GM12864 (cell line): Measurements from ENCODE around the gene THEM4.

Experiments used
- DNase-seq: peaks from one replicate; pipeline ENCODE4 v3.0.0-alpha.2; 2011; ENCODE audit warnings: low read depth
- H3K4me3 ChIP-seq: 2 replicates; pipeline ENCODE4 v1.5.1; 2011; ENCODE audit warnings: mild to moderate bottlenecking, low read depth, low read length, control low read depth
- TF ChIP-seq, protein P1 (sequence below): IDR thresholded peaks from 2 replicates; pipeline ENCODE4 v1.5.1; 2011; ENCODE audit warnings: low read depth, mild to moderate bottlenecking, moderate library complexity, low read length, control low read depth, inconsistent platforms; ENCODE audit errors: missing control alignments

Gene THEM4

DNA sequence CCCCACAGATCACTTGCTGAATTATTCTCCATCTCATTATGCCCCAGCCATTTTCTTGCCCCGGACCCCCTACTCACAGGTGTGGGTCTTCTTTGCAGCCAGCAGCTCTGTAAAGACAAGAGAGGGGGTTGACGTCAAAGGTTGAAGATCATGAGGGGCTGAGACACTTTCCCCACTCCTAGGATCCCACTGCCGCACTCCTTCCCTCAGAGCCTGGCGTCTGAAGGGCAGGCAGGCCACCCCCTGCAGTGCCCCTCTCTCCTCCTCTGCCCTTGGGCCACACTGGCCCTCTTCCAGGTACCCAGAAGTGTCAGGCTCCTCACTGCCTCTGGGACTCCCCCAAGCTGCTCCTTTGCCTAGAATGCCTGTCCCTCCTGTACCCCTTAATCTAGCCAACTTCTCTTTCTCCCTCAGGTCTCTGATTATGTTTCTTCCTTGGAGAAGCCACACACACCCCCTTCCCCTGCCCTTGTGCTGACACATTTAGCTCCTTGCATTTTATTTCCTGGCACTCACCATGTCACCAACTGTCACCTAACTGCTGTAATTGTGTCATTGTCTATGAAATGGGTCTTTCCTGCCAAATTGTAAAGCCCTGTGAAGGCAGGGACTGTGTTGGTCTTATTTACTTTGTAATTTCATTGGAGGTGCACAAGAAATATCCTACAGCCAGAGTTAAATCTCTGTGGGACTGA, 79.8 kb downstream of the THEM4 start:
- TF ChIP-seq, protein P1, sequence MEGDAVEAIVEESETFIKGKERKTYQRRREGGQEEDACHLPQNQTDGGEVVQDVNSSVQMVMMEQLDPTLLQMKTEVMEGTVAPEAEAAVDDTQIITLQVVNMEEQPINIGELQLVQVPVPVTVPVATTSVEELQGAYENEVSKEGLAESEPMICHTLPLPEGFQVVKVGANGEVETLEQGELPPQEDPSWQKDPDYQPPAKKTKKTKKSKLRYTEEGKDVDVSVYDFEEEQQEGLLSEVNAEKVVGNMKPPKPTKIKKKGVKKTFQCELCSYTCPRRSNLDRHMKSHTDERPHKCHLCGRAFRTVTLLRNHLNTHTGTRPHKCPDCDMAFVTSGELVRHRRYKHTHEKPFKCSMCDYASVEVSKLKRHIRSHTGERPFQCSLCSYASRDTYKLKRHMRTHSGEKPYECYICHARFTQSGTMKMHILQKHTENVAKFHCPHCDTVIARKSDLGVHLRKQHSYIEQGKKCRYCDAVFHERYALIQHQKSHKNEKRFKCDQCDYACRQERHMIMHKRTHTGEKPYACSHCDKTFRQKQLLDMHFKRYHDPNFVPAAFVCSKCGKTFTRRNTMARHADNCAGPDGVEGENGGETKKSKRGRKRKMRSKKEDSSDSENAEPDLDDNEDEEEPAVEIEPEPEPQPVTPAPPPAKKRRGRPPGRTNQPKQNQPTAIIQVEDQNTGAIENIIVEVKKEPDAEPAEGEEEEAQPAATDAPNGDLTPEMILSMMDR: no peak
- DNase-seq: no peak
- no peak overlapping the region for H3K4me3 ChIP-seq

DNA sequence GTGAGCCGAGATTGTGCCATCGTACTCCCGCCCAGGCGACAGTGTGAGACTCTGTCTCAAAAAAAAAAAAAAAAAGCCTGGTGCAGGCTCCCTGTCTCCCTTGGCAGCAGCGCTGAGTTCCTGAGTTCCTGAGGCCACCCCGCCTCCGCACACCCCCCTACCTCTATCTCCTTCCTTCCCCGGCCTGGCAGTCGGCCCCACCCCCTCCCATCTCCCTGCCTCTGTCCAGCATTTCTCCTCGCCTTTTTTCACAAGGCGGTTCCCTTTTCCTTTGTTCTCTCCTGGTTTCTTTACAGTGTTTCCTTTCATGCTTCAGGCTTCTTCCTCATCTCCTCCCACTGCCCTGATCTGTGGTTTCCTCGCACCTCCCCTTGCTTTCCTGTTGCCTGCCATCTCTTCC, 80.4 kb downstream of the THEM4 start:
- DNase-seq: no peak

DNA sequence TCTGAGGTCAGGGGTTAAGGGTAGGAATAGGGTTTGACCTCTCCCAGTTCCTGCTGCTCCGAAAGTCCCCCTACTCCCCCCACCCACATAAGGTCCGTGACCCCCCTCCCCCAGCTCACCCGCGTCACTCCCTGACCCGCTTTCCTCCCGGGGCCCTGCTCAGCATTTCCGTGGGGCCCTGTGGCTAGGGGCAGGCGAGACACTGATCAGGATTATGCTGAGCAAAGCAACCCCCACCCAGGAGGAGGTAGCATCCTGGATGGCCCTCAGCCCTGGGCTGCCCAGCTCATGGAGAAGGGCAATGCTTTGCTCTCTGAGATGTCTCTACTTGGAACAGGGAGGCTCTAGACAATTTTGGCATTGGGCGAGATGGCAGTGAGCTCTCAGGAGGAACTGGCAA, 81.5 kb downstream of the THEM4 start:
- no peak overlapping the region for H3K4me3 ChIP-seq
- DNase-seq: no peak
- TF ChIP-seq, protein P1: no peak

More for the DNA sequence above, 80.4 kb downstream of the THEM4 start:
- TF ChIP-seq, protein P1: no peak
- H3K4me3 ChIP-seq: no peak overlapping the region

GRCh38 chr1:151825751-151826660, 83.3 kb downstream of the THEM4 start:
- H3K4me3 ChIP-seq: no peak overlapping the region
- DNase-seq: no peak
- TF ChIP-seq, protein P1: no peak

DNA sequence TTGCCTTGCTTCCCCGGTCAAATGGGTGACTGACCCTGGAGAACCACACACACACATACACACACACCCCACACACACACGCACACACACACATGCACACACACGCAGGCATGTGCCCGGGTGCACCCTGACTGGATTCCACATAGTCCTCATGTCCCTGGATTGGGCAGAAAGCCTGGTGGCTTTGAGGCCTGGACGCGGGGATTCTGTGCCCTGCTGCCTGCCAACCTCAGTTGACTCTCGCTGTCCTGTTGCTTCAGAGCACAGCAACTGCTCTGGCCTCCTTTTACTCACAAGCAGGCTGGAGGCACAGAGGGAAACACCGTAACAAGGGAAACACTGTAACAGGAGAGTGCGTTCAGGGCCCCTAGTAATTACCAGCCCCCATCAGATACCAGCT, 84.1 kb downstream of the THEM4 start:
- no peak for DNase-seq
- TF ChIP-seq, protein P1: no peak

More for the DNA sequence above, 84.1 kb downstream of the THEM4 start:
- no peak overlapping the region for H3K4me3 ChIP-seq
